GM19452 (cell line): Measurements from ENCODE around the gene ZDHHC22.

Source experiments
- ATAC-seq: cut with Tn5 transposase; IDR thresholded peaks from one replicate; pipeline ENCODE4 v1.9.1; 2021; ENCODE audit not compliant: unreplicated experiment

ZDHHC22 gene

DNA sequence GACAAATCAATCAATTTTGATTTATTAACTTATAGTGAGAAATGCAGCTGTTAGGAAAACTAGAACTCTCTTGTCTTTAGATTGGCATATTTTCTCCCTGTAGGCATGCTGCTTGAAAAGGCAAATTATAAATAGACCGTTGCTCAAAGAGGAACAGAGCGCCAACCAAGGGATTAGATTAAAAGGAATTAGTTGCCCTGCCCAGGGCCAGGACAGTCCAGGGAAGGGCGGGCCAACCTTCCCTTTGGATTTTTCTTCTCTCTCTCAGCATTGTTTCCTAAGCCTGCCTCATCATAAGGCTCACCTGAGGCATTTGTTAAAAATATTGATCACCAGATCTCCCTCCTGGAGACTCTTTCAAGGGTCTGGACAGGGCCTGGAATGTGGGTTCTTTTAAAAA lies 34.9 kb downstream of the ZDHHC22 start:
- ATAC-seq, result no peak

DNA sequence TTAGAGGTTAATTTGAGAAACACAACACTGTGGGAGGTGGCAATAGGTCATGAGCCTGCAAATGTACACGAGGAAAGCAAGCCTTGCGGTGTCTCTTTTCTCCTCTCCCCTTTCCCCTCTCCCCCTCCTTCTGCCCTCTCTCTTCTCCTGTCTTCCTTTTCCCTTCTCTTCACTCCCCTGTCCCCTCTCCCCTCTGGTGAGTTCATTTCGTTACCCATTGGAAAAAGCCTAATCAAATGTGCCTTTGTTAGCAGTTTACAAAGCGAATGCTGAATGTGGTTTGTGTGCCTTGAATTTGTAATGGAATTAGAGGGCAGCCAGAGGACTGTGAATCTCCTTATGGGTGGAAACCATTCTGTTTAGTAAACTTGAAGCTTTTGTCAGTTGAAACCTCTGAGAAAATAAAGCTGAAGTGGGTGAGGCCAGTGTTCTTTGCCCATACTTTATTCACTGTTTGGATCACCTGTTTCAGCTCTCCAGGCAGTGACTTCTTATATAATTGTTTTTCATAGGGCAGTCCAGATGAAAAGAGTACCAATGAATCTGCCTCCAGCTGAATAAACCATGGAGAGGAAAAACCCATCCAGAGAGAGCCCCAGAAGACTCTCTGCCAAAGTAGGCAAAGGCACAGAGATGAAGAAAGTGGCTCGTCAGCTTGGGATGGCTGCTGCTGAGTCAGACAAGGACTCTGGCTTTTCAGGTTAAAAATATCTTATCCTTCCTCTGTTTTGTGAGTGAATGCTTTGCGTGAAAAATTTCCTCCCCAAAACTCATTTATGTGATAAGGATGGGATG lies 36.2 kb downstream of the ZDHHC22 start:
- ATAC-seq, result no peak

GRCh38 chr14:77104393-77104792 lies 37.2 kb downstream of the ZDHHC22 start:
- no peak for ATAC-seq

GRCh38 chr14:77103951-77104350 lies 37.6 kb downstream of the ZDHHC22 start:
- no peak for ATAC-seq

DNA sequence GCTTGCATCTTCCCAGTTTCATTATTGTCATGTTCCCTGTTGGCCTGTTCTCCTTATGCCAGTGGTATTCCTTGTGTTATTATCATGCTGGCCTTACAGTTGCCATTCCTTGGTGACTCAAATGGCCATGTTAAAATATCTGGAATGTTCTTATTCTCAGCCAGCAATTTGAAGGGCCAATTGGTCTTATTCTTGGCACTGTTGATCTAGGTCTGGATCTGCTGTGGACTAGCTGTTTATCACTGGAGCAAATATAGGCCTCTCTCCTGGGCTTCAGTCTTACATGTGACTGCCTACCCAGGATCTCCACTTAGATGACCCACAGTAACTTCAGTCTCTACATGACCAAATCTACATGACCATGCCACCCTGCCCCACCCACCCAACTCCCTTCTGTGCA lies 38.1 kb downstream of the ZDHHC22 start:
- no peak for ATAC-seq

DNA sequence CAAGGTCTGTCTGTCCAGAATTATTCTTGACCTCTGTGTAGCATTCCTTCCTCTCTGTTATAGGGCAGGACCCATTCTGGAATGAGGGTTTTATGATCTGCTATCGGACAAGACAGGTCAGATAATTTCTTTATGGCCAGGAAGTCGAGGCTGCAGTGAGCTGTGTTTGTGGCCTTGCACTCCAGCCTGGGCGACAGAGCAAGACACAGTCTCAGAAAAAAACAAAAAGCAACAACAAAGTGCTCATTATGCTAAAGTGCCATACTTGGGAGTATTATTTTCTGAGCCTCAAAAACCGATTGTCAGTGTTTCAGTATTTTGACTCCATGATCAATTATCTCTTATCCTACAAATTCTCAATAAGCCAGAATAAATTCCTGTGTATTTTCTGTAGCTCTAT lies 39.4 kb downstream of the ZDHHC22 start:
- ATAC-seq, result no peak

DNA sequence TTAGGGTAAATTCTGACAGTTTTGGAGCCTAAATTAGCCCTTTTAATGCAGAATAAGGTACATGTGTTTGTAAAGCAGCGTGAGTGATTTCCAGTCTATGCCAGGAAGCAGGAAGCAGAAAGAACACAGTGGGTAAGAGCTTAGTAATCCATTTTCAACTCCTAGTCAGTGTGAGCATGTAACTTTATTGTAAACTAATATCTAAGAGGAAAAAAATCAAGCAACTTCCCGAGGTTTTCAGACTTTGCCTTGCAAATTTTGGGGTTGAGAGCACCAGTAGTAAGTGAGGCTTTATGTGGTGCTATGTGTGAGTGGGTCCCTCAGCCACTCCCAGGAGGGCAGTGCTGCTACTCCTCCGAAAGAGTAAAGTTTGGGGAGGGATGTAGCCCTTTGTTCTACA lies 40.6 kb downstream of the ZDHHC22 start:
- ATAC-seq, result no peak

DNA sequence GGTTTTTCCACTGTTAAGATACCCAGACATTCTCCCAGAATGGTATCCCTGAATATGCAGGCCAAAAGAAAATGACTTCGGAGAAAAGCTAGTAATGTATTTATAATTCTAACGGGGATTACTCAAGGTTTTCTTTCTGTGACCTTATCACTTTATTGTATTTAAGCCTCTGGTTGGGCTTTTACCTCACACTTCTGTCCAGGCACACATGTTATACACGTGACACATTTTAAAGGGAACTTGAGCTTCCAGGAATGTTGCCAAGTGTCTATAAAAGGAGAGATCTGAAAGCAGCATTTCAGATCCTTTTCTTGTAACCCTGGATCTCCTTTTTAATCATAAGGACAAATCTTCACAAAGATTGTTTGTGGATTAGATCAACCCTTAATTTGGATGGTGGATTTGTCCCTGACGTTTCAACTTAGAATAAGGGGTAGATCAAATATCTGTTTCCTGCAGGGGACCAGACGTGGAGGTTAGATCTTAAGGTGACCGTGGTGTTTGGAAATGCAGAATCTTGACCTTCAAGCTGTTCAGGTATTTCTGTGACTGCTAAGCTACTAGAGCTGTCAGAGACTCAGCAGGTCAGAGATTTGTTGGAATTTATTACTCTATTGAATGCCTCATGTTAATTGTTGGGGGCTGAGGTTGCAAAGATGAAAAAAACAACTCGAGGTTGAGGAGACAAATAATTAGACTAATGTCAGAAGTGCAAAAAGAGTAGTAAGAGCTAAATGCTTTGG lies 42.0 kb downstream of the ZDHHC22 start:
- no peak for ATAC-seq

DNA sequence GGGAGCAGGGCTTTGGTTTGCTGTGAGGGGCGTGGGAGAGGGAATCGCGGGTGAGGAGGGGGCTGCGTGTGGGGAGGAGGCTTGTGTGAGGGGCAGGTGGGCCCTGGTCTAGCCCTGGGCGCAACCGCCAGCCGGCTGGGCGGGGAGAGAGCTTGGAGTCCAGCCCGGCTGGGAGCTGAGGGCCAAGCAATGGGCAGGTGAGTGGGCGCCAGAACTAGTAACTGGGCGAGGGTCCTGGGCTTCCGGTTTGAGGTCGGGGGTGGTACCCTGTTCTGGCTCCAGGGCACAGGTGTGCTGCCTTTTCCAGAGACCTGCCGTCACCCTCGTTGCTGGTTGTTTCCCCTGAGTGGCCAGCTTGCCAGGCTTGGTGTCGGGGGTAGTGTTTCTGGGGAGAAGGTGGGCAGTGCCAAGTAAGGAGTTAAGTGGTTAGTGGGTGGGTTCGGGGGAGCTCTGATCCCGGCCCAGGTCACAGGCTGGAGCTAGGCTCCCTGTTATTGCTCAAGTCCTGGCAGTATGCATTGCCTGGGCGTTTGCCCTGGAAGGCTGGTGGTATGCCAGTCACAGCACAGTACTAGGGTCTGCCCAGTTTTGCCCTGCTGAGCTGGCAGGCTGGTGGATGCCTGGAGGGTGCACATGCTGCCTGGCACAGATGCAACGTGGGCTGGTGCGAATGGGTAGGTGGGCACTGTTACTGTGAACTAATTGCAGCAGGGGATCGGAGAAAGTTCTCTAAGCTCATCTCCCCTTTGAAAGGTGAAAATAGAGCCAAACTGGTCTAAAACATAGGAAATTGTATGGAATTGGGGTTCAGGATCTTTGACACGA lies 42.9 kb downstream of the ZDHHC22 start:
- ATAC-seq, result no peak

- peak; percentile 82 for ATAC-seq
Observed at GRCh38 chr14:77097700-77098528, 43.7 kb downstream of the ZDHHC22 start, which contains the start of gene CIPC. Gene CIPC (plus strand): TSS chr14:77098258. CDS start chr14:77105709, 7,451 bp downstream.

DNA sequence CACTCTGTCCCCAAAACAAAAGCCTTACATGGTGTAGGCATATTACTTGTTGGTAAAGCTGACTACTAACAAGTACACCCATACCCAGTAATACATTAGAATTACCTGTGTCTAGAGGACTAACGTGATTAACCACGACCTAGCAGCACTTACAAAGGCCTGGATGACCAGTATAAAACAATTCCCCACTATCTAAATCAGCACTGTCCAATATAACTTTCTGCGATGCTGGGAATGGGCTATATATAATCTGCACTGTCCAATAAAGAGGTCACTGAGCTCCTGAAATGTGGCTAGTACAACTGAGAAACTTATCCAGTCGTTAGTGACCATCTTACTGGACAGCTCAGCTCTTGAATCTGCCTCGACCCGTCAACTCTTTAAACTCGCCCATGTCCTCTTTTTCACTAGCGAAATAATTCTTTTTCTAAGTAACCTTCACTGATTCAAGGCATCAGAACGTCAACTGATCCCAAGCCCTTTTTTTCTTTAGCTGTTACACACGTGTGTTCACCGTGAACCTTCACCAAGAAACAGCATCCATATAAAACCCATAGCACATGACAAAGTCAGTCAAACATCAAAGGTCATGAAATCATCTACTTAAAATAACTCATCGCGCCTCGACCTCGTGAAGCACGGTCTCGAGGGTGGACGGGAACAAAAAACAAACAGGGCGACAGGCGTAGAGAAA lies 44.4 kb downstream of the ZDHHC22 start:
- ATAC-seq, result no peak

- ATAC-seq, result no peak
Observed at GRCh38 chr14:77094672-77095284, 46.8 kb downstream of the ZDHHC22 start.

DNA sequence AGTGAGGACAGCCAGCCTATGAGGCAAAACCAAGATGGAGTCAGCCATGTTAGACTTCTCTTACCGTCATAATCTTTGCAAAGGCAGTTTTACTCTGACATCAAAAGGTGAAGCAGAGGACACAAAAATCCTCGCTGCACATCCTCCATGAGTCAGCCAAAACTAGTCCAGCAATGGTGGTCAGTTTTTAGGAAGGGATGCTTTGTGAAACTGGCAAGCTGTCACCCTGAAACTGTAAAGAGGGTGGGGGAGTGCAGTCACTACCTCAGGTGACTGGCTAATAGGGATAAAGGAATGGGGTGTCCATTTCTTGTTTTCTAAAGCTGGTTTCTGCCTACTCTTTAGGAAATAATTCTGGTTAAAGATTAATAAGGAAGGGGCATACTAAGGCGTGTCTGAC lies 48.9 kb downstream of the ZDHHC22 start:
- ATAC-seq, result no peak

GRCh38 chr14:77091518-77091917 lies 50.1 kb downstream of the ZDHHC22 start:
- no peak for ATAC-seq

GRCh38 chr14:77088645-77089044 lies 52.9 kb downstream of the ZDHHC22 start:
- ATAC-seq, result no peak

DNA sequence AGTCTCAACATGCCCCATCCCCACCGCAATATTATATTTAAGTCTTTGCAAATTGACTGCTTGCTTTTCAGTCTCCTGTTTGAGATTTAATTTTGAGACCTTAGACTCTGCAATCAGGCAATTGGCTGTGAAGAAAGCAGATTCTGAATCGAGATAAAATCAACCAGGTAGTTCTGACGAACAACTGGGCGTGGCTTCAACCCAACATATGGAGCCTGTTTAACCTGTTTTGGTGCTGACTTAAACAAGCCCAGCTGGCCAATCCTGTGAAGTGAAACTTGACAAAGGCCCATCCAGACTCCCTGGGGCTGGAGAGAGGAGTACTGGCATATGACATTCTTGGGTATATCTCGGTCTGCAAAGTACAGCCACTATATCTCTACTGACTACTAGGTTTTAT lies 53.4 kb downstream of the ZDHHC22 start:
- ATAC-seq, result no peak

DNA sequence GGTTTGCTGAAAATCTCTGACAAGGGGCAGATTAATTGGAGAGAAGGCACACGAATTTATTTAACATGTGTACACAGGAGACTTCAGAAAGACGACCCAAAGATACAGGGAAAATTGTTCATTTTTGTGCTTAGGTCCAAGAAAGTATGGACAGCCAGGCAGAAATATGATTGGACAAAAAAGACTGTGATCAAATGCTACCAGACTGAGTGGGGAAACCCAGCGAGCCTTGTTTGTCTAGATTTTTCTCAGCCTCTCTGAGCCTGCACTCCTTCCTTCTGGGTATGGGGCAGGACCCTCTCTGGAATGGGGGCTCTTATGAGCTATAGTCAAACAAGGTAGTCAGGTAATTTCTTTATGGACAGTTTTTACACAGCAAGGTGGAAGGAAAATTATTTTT lies 54.0 kb downstream of the ZDHHC22 start:
- no peak for ATAC-seq

DNA sequence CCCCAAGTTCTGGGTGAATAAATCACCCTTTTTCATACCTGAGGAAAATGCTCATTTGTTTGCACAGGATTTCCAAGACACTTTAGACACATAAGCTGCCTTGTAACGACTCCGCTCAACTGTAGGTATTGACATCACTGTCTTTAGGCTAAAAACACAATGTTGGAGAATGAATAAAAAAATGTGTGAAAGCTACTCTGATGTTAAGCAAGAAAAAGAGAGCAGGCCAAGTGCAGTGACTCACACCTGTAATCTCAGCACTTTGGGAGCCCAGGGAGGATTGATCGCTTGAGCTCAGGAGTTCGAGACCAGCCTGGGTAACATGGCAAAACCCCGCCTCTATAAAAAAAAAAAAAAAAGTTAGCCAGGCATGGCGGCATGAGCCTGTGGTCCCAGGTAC lies 54.6 kb downstream of the ZDHHC22 start:
- ATAC-seq, result no peak

- peak; percentile 62 for ATAC-seq
Observed at GRCh38 chr14:77086017-77086727, 55.4 kb downstream of the ZDHHC22 start.
